ENCODE data around the gene BAZ2B. TPM values are rescaled to one million over a fixed set of nuclear protein-coding genes. Genes with fewer than 3 reads are reported as not detected.

Gene BAZ2B
- total and polyA plus RNA-seq, 2 donors (not counting 3 experiments of a cell fraction or from before 2014, with no cell fraction given) = 22.1 to 73.8 TPM

- Histone ChIP-seq H3K36me3 (ENCODE audit: control insufficient read depth in 2 of 2, extremely low read depth in 1 of 2, insufficient read depth in 2 of 2, low read length in 2 of 2) (no peaks in the 10 kb centered on the region), H3K9me3 (replicated peaks; ENCODE audit: control insufficient read depth, insufficient read depth, low read length) (no peaks in the 10 kb centered on the region), H3K4me1 (ENCODE audit: control insufficient read depth, extremely low read depth, insufficient read depth, low read length) (peaks cover 7% of the 10 kb centered on the region), H3K27ac (ENCODE audit: insufficient read depth, low read depth, low read length) (no peak overlapping the region), H3K9me1 (replicated peaks; ENCODE audit: control insufficient read depth, extremely low read depth, insufficient read depth, low read length) (no peaks in the 10 kb centered on the region), H3K27me3 (ENCODE audit: control insufficient read depth in 2 of 2, insufficient read depth in 2 of 2, low read length in 2 of 2) (no peaks in the 10 kb centered on the region), H3K4me3 (replicated peaks in 1 of 3; ENCODE audit: insufficient read depth in 1 of 3, low read depth in 1 of 3, low read length in 3 of 3) (no peak overlapping the region), H4K20me1 (replicated peaks; ENCODE audit: control insufficient read depth, extremely low read depth, insufficient read depth, low read length) (no peaks in the 10 kb centered on the region), H2AFZ (ENCODE audit: low read depth, low read length) (no peak overlapping the region), H3K4me2 (ENCODE audit: insufficient read depth, low read length) (no peak overlapping the region), H3K9ac (replicated peaks; ENCODE audit: extremely low read depth, insufficient read depth, low read length) (no peak overlapping the region), H3K79me2 (ENCODE audit: control insufficient read depth, insufficient read depth, low read length) (no peaks in the 10 kb centered on the region)
- no peak for FAIRE-seq
- no peak for DNase-seq (ENCODE audit: low read depth, low spot score)
- CTCF ChIA-PET = interaction anchor here (0.6 to 2.1 kb wide), 3 partner anchors 13 to 424 kb away, joined by 3 to 8 read pairs (median 6); partner anchors contain the start of gene MARCHF7
- POLR2A ChIA-PET = interaction anchor here (1.3 kb wide), 1 partner anchor 424 kb away, joined by 3 read pairs; the partner anchor contains the start of gene MARCHF7
- intact Hi-C loops (cut with micrococcal nuclease) (no loop called here), dilution Hi-C loops (cut with MboI; ENCODE audit: extremely low pct_ligation_motif_present, low sequenced_read_pairs) (no loop called here)
- BruUV-seq (replicated peaks) = no TSS peak
- TF ChIP-seq, protein P1, sequence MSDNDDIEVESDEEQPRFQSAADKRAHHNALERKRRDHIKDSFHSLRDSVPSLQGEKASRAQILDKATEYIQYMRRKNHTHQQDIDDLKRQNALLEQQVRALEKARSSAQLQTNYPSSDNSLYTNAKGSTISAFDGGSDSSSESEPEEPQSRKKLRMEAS (IDR thresholded peaks at IDR 0.05; ENCODE audit: insufficient read depth, insufficient read length) = no peak
Observed at GRCh38 chr2:159287733-159288132, 328.6 kb downstream of the BAZ2B start.

DNA sequence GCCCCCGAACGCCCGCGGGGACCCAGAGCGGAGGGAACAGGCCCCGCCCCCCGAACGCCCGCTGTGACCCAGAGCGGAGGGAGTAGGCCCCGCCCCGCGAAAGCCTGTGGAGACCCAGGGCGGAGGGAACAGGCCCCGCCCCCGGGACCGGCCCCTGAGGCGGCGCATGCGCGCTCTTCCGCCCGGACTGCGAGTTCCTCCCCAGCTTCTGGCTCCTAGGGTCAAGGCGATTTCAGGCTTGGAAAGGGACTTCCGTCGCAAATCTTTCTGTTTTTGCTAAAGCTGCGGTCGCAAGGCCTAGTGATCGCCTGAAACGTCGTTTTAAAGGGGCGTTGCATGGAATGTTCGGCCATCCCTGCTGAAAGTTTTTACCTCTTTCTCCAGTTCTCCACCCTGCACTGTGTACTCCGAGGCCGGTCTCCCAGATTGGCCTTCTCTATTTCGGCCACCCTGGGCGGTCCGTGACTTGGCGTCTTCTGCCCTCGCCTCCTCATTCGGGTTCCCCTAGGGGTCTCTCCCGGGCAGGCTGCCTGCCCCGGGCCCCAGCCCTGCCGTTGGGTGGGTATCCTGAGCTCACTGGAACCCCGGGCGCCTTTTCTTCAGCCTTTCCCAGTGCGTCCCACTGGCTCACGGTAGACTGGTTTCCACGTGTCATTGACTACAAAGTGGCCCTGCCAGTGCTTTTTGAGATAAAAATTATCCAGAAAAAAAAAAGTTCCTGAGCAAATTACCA is 329.5 kb downstream of the BAZ2B start:
- TSS peak; percentile 94 for BruUV-seq (replicated peaks)
- intact Hi-C loops (cut with micrococcal nuclease) (loop anchor here (1.0 kb wide), 2 partner anchors 61 to 425 kb away; partner anchors contain the start of gene MARCHF7), dilution Hi-C loops (cut with MboI; ENCODE audit: extremely low pct_ligation_motif_present, low sequenced_read_pairs) (no loop called here)
- DNase-seq (ENCODE audit: low read depth, low spot score) = peak; percentile 96
- CTCF ChIA-PET = interaction anchor here (0.6 to 2.1 kb wide), 7 partner anchors 10 to 681 kb away, joined by 3 to 8 read pairs (median 4); partner anchors contain the start of gene MARCHF7
- Histone ChIP-seq H3K9me3 (replicated peaks; ENCODE audit: control insufficient read depth, insufficient read depth, low read length) (no peaks in the 10 kb centered on the region), H3K27me3 (ENCODE audit: control insufficient read depth in 2 of 2, insufficient read depth in 2 of 2, low read length in 2 of 2) (no peaks in the 10 kb centered on the region), H2AFZ (ENCODE audit: low read depth, low read length) (peak overlapping the region; percentile 94), H3K27ac (ENCODE audit: insufficient read depth, low read depth, low read length) (peak overlapping the region; percentile 68), H3K9me1 (replicated peaks; ENCODE audit: control insufficient read depth, extremely low read depth, insufficient read depth, low read length) (no peaks in the 10 kb centered on the region), H3K4me2 (ENCODE audit: insufficient read depth, low read length) (peak overlapping the region; percentile 87), H3K36me3 (ENCODE audit: control insufficient read depth in 2 of 2, extremely low read depth in 1 of 2, insufficient read depth in 2 of 2, low read length in 2 of 2) (no peaks in the 10 kb centered on the region), H3K79me2 (ENCODE audit: control insufficient read depth, insufficient read depth, low read length) (no peaks in the 10 kb centered on the region), H3K4me1 (ENCODE audit: control insufficient read depth, extremely low read depth, insufficient read depth, low read length) (peaks cover 7% of the 10 kb centered on the region), H4K20me1 (replicated peaks; ENCODE audit: control insufficient read depth, extremely low read depth, insufficient read depth, low read length) (no peaks in the 10 kb centered on the region), H3K9ac (replicated peaks; ENCODE audit: extremely low read depth, insufficient read depth, low read length) (peak overlapping the region; percentile 61), H3K4me3 (replicated peaks in 1 of 3; ENCODE audit: insufficient read depth in 1 of 3, low read depth in 1 of 3, low read length in 3 of 3) (peak overlapping the region; percentile 60 to 73 (median 61))
- FAIRE-seq = peak; percentile 95
- POLR2A ChIA-PET = interaction anchor here (1.3 kb wide), 1 partner anchor 425 kb away, joined by 3 read pairs; the partner anchor contains the start of gene MARCHF7
- TF ChIP-seq, protein P1 (IDR thresholded peaks at IDR 0.05; ENCODE audit: insufficient read depth, insufficient read length) = no peak
- TF ChIP-seq CTCF (IDR thresholded peaks at IDR 0.05; ENCODE audit: extremely low read depth in 1 of 2, insufficient read depth in 1 of 2, low read depth in 1 of 2, low read length in 2 of 2) (no peak), MYC (IDR thresholded peaks at IDR 0.05; ENCODE audit: low read depth, low read length) (no peak), POLR2A (IDR thresholded peaks at IDR 0.05; ENCODE audit: low read depth, low read length) (peak; percentile 96), FOS (IDR thresholded peaks at IDR 0.05; ENCODE audit: borderline replicate concordance, insufficient read depth, low read length) (no peak), EZH2 (IDR thresholded peaks at IDR 0.05; ENCODE audit: borderline replicate concordance, low read depth, low read length, severe bottlenecking) (no peak), JUN (IDR thresholded peaks at IDR 0.05; ENCODE audit: borderline replicate concordance, insufficient read depth, insufficient read length, low read depth) (no peak), POLR2AphosphoS5 (IDR thresholded peaks at IDR 0.05; ENCODE audit: insufficient read depth, low read depth, low read length) (peak; percentile 79), GATA2 (IDR thresholded peaks at IDR 0.05; ENCODE audit: insufficient read depth, insufficient read length, low read depth, low read length) (no peak)

Measured in endothelial cell of umbilical vein (primary cell).